WTC11 (cell line): ENCODE results near the gene CYLD.

Experiments used
- E2F1 ChIP-seq: sonication (generic); formaldehyde crosslinking; IDR thresholded peaks from 2 replicates; pipeline ENCODE4 v1.8.0; 2022; ENCODE audit warnings: mild to moderate bottlenecking, missing genetic modification reagents
- ELF4 ChIP-seq: sonication (generic); formaldehyde crosslinking; IDR thresholded peaks from 2 replicates; pipeline ENCODE4 v1.8.1; 2022; ENCODE audit warnings: low read depth, mild to moderate bottlenecking, moderate library complexity, missing genetic modification reagents
- GTF2I ChIP-seq: fragments of 250-450 bp; sonication (Bioruptor Pico); conservative IDR thresholded peaks from 2 replicates; pipeline ENCODE4 v1.4.0; 2021; ENCODE audit warnings: mild to moderate bottlenecking
- NR3C1 ChIP-seq: sonication (generic); formaldehyde crosslinking; conservative IDR thresholded peaks from 2 replicates; pipeline ENCODE4 v1.8.1; 2023; ENCODE audit warnings: low read depth, mild to moderate bottlenecking, missing genetic modification reagents
- SP1 ChIP-seq: sonication (generic); formaldehyde crosslinking; conservative IDR thresholded peaks from 2 replicates; pipeline ENCODE4 v1.8.1; 2022; ENCODE audit warnings: missing genetic modification reagents
- TCF7 ChIP-seq: sonication (generic); formaldehyde crosslinking; IDR thresholded peaks from 2 replicates; pipeline ENCODE4 v1.8.0; 2022; ENCODE audit warnings: mild to moderate bottlenecking, low read depth, missing genetic modification reagents, moderate library complexity
- ZNF232 ChIP-seq: sonication (generic); formaldehyde crosslinking; IDR thresholded peaks from 2 replicates; pipeline ENCODE4 v1.8.0; 2022; ENCODE audit warnings: mild to moderate bottlenecking, missing genetic modification reagents
- TF ChIP-seq, protein P1 (sequence below): sonication (generic); formaldehyde crosslinking; conservative IDR thresholded peaks from 2 replicates; pipeline ENCODE4 v1.8.1; 2022; ENCODE audit warnings: mild to moderate bottlenecking, missing genetic modification reagents
- TF ChIP-seq, protein P2 (sequence below): fragments of 200-600 bp; IDR thresholded peaks from 2 replicates; pipeline ENCODE4 v1.8.0; 2022; ENCODE audit warnings: antibody characterized with exemption
- TF ChIP-seq, protein P3 (sequence below): sonication (generic); formaldehyde crosslinking; IDR thresholded peaks from 2 replicates; pipeline ENCODE4 v1.8.1; 2023; ENCODE audit warnings: mild to moderate bottlenecking, missing genetic modification reagents
- TF ChIP-seq, protein P4 (sequence below): fragments of 250-450 bp; sonication (Bioruptor Pico); IDR thresholded peaks from 2 replicates; pipeline ENCODE4 v1.8.0; 2021; ENCODE audit warnings: mild to moderate bottlenecking
- TF ChIP-seq, protein P5 (sequence below): sonication (generic); formaldehyde crosslinking; IDR thresholded peaks from 2 replicates; pipeline ENCODE4 v1.8.0; 2022; ENCODE audit warnings: mild to moderate bottlenecking, missing genetic modification reagents
- TF ChIP-seq, protein P6 (sequence below): sonication (generic); formaldehyde crosslinking; IDR thresholded peaks from 2 replicates; pipeline ENCODE4 v1.8.0; 2022; ENCODE audit warnings: mild to moderate bottlenecking, missing genetic modification reagents

- TF ChIP-seq, protein P1, sequence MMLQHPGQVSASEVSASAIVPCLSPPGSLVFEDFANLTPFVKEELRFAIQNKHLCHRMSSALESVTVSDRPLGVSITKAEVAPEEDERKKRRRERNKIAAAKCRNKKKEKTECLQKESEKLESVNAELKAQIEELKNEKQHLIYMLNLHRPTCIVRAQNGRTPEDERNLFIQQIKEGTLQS (CRISPR knock-in tag) = no peak
- TF ChIP-seq, protein P2, sequence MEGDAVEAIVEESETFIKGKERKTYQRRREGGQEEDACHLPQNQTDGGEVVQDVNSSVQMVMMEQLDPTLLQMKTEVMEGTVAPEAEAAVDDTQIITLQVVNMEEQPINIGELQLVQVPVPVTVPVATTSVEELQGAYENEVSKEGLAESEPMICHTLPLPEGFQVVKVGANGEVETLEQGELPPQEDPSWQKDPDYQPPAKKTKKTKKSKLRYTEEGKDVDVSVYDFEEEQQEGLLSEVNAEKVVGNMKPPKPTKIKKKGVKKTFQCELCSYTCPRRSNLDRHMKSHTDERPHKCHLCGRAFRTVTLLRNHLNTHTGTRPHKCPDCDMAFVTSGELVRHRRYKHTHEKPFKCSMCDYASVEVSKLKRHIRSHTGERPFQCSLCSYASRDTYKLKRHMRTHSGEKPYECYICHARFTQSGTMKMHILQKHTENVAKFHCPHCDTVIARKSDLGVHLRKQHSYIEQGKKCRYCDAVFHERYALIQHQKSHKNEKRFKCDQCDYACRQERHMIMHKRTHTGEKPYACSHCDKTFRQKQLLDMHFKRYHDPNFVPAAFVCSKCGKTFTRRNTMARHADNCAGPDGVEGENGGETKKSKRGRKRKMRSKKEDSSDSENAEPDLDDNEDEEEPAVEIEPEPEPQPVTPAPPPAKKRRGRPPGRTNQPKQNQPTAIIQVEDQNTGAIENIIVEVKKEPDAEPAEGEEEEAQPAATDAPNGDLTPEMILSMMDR = no peak
- TF ChIP-seq, protein P3, sequence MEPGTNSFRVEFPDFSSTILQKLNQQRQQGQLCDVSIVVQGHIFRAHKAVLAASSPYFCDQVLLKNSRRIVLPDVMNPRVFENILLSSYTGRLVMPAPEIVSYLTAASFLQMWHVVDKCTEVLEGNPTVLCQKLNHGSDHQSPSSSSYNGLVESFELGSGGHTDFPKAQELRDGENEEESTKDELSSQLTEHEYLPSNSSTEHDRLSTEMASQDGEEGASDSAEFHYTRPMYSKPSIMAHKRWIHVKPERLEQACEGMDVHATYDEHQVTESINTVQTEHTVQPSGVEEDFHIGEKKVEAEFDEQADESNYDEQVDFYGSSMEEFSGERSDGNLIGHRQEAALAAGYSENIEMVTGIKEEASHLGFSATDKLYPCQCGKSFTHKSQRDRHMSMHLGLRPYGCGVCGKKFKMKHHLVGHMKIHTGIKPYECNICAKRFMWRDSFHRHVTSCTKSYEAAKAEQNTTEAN = no peak
- TF ChIP-seq SP1 (no peak), ELF4 (CRISPR knock-in tag) (no peak), ZNF232 (CRISPR knock-in tag) (no peak), E2F1 (no peak), GTF2I (CRISPR knock-in tag) (no peak), NR3C1 (no peak), TCF7 (CRISPR knock-in tag) (no peak)
- TF ChIP-seq, protein P4, sequence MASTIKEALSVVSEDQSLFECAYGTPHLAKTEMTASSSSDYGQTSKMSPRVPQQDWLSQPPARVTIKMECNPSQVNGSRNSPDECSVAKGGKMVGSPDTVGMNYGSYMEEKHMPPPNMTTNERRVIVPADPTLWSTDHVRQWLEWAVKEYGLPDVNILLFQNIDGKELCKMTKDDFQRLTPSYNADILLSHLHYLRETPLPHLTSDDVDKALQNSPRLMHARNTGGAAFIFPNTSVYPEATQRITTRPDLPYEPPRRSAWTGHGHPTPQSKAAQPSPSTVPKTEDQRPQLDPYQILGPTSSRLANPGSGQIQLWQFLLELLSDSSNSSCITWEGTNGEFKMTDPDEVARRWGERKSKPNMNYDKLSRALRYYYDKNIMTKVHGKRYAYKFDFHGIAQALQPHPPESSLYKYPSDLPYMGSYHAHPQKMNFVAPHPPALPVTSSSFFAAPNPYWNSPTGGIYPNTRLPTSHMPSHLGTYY (CRISPR knock-in tag) = no peak
- TF ChIP-seq, protein P5, sequence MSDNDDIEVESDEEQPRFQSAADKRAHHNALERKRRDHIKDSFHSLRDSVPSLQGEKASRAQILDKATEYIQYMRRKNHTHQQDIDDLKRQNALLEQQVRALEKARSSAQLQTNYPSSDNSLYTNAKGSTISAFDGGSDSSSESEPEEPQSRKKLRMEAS (CRISPR knock-in tag) = no peak
- TF ChIP-seq, protein P6, sequence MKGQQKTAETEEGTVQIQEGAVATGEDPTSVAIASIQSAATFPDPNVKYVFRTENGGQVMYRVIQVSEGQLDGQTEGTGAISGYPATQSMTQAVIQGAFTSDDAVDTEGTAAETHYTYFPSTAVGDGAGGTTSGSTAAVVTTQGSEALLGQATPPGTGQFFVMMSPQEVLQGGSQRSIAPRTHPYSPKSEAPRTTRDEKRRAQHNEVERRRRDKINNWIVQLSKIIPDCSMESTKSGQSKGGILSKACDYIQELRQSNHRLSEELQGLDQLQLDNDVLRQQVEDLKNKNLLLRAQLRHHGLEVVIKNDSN (CRISPR knock-in tag) = no peak
Observed at GRCh38 chr16:50839920-50840729, 98.2 kb downstream of the CYLD start.
